Smooth muscle cell (in vitro differentiated cells): ENCODE data around the gene JMJD8. TPM values are rescaled to one million over a fixed set of nuclear protein-coding genes. Genes with fewer than 3 reads are reported as not detected.

Experiments
- DNase-seq: peaks from one replicate; lab custom pipeline; 2025; ENCODE audit not compliant: unreplicated experiment; lab: John Stamatoyannopoulos, UW
- H2AFZ ChIP-seq: fragments of 200-600 bp; sonication (generic); 2 replicates; pipeline ENCODE4 v1.6.0; 2016; ENCODE audit warnings: antibody characterized with exemption, low read depth, mild to moderate bottlenecking
- H3F3A ChIP-seq: fragments of 200-600 bp; sonication (generic); 2 replicates; pipeline ENCODE4 v1.6.0; 2017; ENCODE audit warnings: antibody characterized with exemption, low read depth
- H3K27ac ChIP-seq: fragments of 200-600 bp; sonication (generic); 2 replicates; pipeline ENCODE4 v1.5.1; 2016; ENCODE audit warnings: low read depth, mild to moderate bottlenecking
- H3K27me3 ChIP-seq: fragments of 200-600 bp; sonication (generic); 2 replicates; pipeline ENCODE4 v1.6.1; 2016; ENCODE audit warnings: low read depth, mild to moderate bottlenecking
- H3K36me3 ChIP-seq: fragments of 200-600 bp; sonication (generic); 2 replicates; pipeline ENCODE4 v1.5.1; 2016; ENCODE audit warnings: low read depth
- H3K4me1 ChIP-seq: fragments of 200-600 bp; sonication (generic); 2 replicates; pipeline ENCODE4 v1.5.1; 2016; ENCODE audit warnings: low read depth
- H3K4me2 ChIP-seq: fragments of 200-600 bp; sonication (generic); 2 replicates; pipeline ENCODE4 v1.6.0; 2016; ENCODE audit warnings: mild to moderate bottlenecking
- H3K4me3 ChIP-seq: fragments of 200-600 bp; sonication (generic); 2 replicates; pipeline ENCODE4 v1.5.1; 2016; ENCODE audit warnings: mild to moderate bottlenecking
- H3K79me2 ChIP-seq: fragments of 200-600 bp; sonication (generic); 2 replicates; pipeline ENCODE4 v1.6.0; 2016; ENCODE audit warnings: low read depth, mild to moderate bottlenecking
- H3K9ac ChIP-seq: fragments of 200-600 bp; sonication (generic); 2 replicates; pipeline ENCODE4 v1.6.0; 2016; ENCODE audit warnings: low read depth
- H3K9me3 ChIP-seq: fragments of 200-600 bp; sonication (generic); replicated peaks from 2 replicates; pipeline ENCODE4 v1.5.1; 2016; ENCODE audit warnings: low read depth
- H4K20me1 ChIP-seq: fragments of 200-600 bp; sonication (generic); 2 replicates; pipeline ENCODE4 v1.6.0; 2016; ENCODE audit warnings: low read depth
- WGBS: methylation state at CpG from one replicate; pipeline ENCODE4 v1.1.7; 2016; ENCODE audit warnings: low lambda C conversion rate; 5-methylcytosine and 5-hydroxymethylcytosine counted together
- polyA plus RNA-seq: library from polyadenylated mRNA; unstranded; fragments of >200 nt; fragmentation: Nextera tagmentation; extraction: Ambion mirVana; gene quantifications from 2 replicates; pipeline ENCODE4 v1.2.1, GENCODE V29; 2016
- total RNA-seq: library from RNA; depleted of rRNA; stranded (reverse); fragments of >200 nt; gene quantifications from 2 replicates; pipeline ENCODE4 v1.2.3, GENCODE V29; 2014
- TF ChIP-seq, protein P1 (sequence below): fragments of 200-600 bp; sonication (generic); IDR thresholded peaks from 2 replicates; pipeline ENCODE4 v1.5.1; 2017; ENCODE audit warnings: borderline replicate concordance, mild to moderate bottlenecking, antibody characterized with exemption; ENCODE audit not compliant: insufficient read depth, poor library complexity, severe bottlenecking

The JMJD8 gene
- total and polyA plus RNA-seq, 2 experiments from 2014 or later: 42.9 to 95.1 TPM

DNA sequence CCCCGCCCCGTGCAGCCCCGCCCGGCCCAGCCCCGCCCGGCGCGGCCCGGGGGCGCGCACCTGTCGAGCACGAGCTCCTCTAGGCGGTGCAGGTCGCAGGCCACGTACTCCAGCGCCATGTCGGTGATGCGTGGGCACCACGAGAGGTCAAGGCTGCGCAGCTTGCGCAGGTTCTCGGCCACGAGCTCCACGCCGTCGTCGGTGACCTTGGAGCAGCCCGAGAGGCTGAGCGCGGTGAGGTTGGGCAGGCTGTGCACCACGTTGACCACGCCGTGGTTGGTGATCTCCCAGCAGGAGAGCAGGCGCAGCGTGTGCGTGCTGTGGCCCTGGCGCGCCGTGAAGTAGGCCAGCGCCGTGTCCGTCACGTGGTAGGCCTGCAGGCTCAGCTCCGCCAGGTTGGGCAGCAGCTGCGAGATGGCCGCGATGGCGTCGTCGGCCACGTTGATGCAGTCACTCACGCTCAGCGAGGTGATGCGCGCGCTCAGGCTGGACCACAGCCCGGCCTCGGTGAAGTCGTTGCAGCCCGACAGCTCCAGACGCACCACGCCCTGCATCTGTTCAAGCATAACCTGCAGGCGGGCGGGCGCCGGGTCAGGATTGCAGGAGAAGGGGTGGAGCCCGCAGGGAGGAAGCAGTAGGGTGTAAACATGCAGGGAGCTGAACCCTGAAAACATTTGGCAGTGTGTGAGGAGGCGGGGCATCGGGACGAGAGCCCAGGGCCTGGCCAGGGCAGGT is 11.4 kb upstream of the JMJD8 start:
- 15% methylated on average over 60 of the region's 71 CpGs for WGBS
- no peak overlapping the region for H2AFZ ChIP-seq
- H3K4me3 ChIP-seq: no peak overlapping the region
- peaks cover 83% of the 10 kb centered on the region for H3K27me3 ChIP-seq
- H3K9ac ChIP-seq: no peak overlapping the region
- no peaks in the 10 kb centered on the region for H3K36me3 ChIP-seq
- no peak overlapping the region for H3K27ac ChIP-seq
- H3K4me2 ChIP-seq: peak overlapping the region; percentile 31
- no peaks in the 10 kb centered on the region for H4K20me1 ChIP-seq
- peaks cover 6% of the 10 kb centered on the region for H3K4me1 ChIP-seq
- TF ChIP-seq, protein P1, sequence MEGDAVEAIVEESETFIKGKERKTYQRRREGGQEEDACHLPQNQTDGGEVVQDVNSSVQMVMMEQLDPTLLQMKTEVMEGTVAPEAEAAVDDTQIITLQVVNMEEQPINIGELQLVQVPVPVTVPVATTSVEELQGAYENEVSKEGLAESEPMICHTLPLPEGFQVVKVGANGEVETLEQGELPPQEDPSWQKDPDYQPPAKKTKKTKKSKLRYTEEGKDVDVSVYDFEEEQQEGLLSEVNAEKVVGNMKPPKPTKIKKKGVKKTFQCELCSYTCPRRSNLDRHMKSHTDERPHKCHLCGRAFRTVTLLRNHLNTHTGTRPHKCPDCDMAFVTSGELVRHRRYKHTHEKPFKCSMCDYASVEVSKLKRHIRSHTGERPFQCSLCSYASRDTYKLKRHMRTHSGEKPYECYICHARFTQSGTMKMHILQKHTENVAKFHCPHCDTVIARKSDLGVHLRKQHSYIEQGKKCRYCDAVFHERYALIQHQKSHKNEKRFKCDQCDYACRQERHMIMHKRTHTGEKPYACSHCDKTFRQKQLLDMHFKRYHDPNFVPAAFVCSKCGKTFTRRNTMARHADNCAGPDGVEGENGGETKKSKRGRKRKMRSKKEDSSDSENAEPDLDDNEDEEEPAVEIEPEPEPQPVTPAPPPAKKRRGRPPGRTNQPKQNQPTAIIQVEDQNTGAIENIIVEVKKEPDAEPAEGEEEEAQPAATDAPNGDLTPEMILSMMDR: no peak
- no peaks in the 10 kb centered on the region for H3F3A ChIP-seq
- DNase-seq: no peak
- no peaks in the 10 kb centered on the region for H3K79me2 ChIP-seq
- no peaks in the 10 kb centered on the region for H3K9me3 ChIP-seq

DNA sequence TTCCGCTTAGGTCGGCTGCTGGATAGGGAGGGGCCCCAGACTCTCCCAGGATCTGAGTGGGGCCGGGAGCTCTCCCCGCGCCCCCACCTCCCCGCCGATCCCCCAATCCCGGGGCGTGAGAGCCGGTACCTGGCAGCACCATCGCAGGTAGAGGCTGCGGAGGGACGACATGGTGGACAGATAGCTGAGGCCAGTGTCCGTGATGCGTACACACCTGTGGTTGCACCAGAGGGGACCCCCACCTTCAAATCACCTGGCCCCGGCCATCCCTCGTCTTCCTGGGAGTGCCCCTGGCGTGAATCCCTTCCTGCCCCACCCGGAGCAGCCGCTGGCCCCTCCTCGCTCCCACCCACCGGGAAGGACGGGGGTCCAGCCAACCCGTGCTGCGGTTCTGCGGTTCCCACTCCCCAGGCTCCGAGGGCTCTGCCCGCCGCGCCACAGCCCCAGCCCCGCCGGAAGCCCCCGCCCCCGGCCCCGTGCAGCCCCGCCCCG is 10.8 kb upstream of the JMJD8 start:
- Histone ChIP-seq H3K79me2 (peaks cover under 1% of the 10 kb centered on the region), H2AFZ (no peak overlapping the region), H3K27me3 (peaks cover 77% of the 10 kb centered on the region), H3K36me3 (no peaks in the 10 kb centered on the region), H3K4me2 (no peak overlapping the region), H3K4me3 (no peak overlapping the region), H3K9me3 (no peaks in the 10 kb centered on the region), H4K20me1 (no peaks in the 10 kb centered on the region), H3K27ac (no peak overlapping the region), H3K9ac (no peak overlapping the region), H3K4me1 (peaks cover 6% of the 10 kb centered on the region), H3F3A (no peaks in the 10 kb centered on the region)
- no peak for DNase-seq
- WGBS: 2% methylated on average over 25 of the region's 37 CpGs
- TF ChIP-seq, protein P1: no peak

DNA sequence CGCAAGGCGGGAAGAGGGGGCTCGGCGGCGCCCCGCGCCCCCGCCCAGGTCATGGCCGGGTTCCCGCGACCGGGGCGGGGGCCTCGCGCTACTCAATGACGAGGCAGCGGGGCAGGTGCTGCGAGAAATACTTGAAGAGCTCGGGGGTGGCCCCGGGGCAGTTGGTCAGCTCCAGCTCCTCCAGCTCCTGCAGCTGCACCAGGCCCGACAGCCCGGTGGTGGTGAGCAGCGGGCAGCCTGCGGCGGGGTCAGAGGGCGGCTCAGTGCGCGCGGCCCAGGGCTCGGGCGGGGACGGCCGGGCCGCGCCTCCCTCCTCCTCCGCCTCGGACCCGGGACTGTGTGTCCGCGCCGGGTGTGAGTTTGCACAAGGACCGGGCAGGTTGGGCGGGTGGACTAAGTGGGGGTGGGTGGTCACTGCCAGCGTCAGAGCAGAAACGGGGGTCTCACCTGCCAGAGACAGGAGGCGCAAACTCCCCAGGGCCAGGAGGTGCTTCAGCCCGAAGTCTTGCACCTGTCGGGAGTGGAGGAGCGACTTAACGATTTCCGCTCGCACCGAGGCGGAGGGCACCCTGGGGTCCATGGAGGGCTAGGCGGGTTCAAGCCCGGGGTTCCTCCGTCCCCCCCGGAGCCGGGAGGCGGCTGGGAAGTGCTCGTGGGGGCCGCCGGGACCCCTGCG is 10.2 kb upstream of the JMJD8 start:
- Histone ChIP-seq H3K4me3 (no peak overlapping the region), H3K4me1 (peaks cover 12% of the 10 kb centered on the region), H3K36me3 (no peaks in the 10 kb centered on the region), H3K9ac (no peak overlapping the region), H4K20me1 (no peaks in the 10 kb centered on the region), H3K79me2 (peaks cover 6% of the 10 kb centered on the region), H3F3A (no peaks in the 10 kb centered on the region), H3K4me2 (no peak overlapping the region), H2AFZ (no peak overlapping the region), H3K9me3 (no peaks in the 10 kb centered on the region), H3K27ac (no peak overlapping the region), H3K27me3 (peaks cover 71% of the 10 kb centered on the region)
- no peak for DNase-seq
- 4% methylated on average over 40 of the region's 64 CpGs for WGBS
- TF ChIP-seq, protein P1: no peak
